Measurements from ENCODE around the gene PADI2.

Gene PADI2

GRCh38 chr1:17027403-17027802 is 91.8 kb downstream of the PADI2 start:
- Histone ChIP-seq H3K27me3 (ENCODE audit: control insufficient read depth, low read length) (no peaks in the 10 kb centered on the region), H3K79me2 (ENCODE audit: control insufficient read depth, low read length) (no peaks in the 10 kb centered on the region), H3F3A (ENCODE audit: control insufficient read depth, insufficient read depth) (no peaks in the 10 kb centered on the region; the same call in 1 of the 2 replicates), H3K4me2 (ENCODE audit: low read length) (no peak overlapping the region), H4K20me1 (ENCODE audit: control insufficient read depth, insufficient read depth, low read depth, low read length) (no peaks in the 10 kb centered on the region), H3K9me3 (ENCODE audit: control insufficient read depth, insufficient read depth, low read length) (no peaks in the 10 kb centered on the region), H3K4me3 (ENCODE audit: low read length) (no peak overlapping the region), H3K27ac (ENCODE audit: low read depth, low read length) (no peak overlapping the region), H3K9me2 (replicated peaks; ENCODE audit: control insufficient read depth, low read length) (no peaks in the 10 kb centered on the region), H3K4me1 (ENCODE audit: control insufficient read depth, low read length) (no peaks in the 10 kb centered on the region), H3K36me3 (ENCODE audit: control insufficient read depth, low read length) (peaks cover 80% of the 10 kb centered on the region)
- no peak for TF ChIP-seq CTCF (IDR thresholded peaks at IDR 0.05; ENCODE audit: low read depth, low read length, poor library complexity, severe bottlenecking)
- TF ChIP-seq EZH2phosphoT487 (IDR thresholded peaks at IDR 0.05; ENCODE audit: borderline replicate concordance, low read length): no peak

GRCh38 chr1:17024721-17025120 is 94.5 kb downstream of the PADI2 start:
- H4K20me1 ChIP-seq (ENCODE audit: control insufficient read depth, insufficient read depth, low read depth, low read length): no peaks in the 10 kb centered on the region
- no peaks in the 10 kb centered on the region for H3K9me2 ChIP-seq (replicated peaks; ENCODE audit: control insufficient read depth, low read length)
- H3K4me2 ChIP-seq (ENCODE audit: low read length): no peak overlapping the region
- H3F3A ChIP-seq (ENCODE audit: control insufficient read depth, insufficient read depth): no peaks in the 10 kb centered on the region
- no peaks in the 10 kb centered on the region for H3K79me2 ChIP-seq (ENCODE audit: control insufficient read depth, low read length)
- H3K36me3 ChIP-seq (ENCODE audit: control insufficient read depth, low read length): peaks cover 88% of the 10 kb centered on the region
- H3K27me3 ChIP-seq (ENCODE audit: control insufficient read depth, low read length): no peaks in the 10 kb centered on the region
- H3K9me3 ChIP-seq (ENCODE audit: control insufficient read depth, insufficient read depth, low read length): no peaks in the 10 kb centered on the region
- TF ChIP-seq EZH2phosphoT487 (IDR thresholded peaks at IDR 0.05; ENCODE audit: borderline replicate concordance, low read length): no peak
- TF ChIP-seq CTCF (IDR thresholded peaks at IDR 0.05; ENCODE audit: low read depth, low read length, poor library complexity, severe bottlenecking): no peak
- no peak overlapping the region for H3K4me3 ChIP-seq (ENCODE audit: low read length)
- H3K4me1 ChIP-seq (ENCODE audit: control insufficient read depth, low read length): no peaks in the 10 kb centered on the region
- no peak overlapping the region for H3K27ac ChIP-seq (ENCODE audit: low read depth, low read length)

- TF ChIP-seq EZH2phosphoT487 (IDR thresholded peaks at IDR 0.05; ENCODE audit: borderline replicate concordance, low read length): no peak
- TF ChIP-seq CTCF (IDR thresholded peaks at IDR 0.05; ENCODE audit: low read depth, low read length, poor library complexity, severe bottlenecking): no peak
- no peak overlapping the region for H3K4me2 ChIP-seq (ENCODE audit: low read length)
- no peaks in the 10 kb centered on the region for H3K4me1 ChIP-seq (ENCODE audit: control insufficient read depth, low read length)
- peaks cover 9% of the 10 kb centered on the region; the same call in 1 of the 2 replicates for H3F3A ChIP-seq (ENCODE audit: control insufficient read depth, insufficient read depth)
- H3K9me3 ChIP-seq (ENCODE audit: control insufficient read depth, insufficient read depth, low read length): no peaks in the 10 kb centered on the region
- H3K27me3 ChIP-seq (ENCODE audit: control insufficient read depth, low read length): no peaks in the 10 kb centered on the region
- H3K27ac ChIP-seq (ENCODE audit: low read depth, low read length): no peak overlapping the region
- no peaks in the 10 kb centered on the region for H3K9me2 ChIP-seq (replicated peaks; ENCODE audit: control insufficient read depth, low read length)
- H4K20me1 ChIP-seq (ENCODE audit: control insufficient read depth, insufficient read depth, low read depth, low read length): no peaks in the 10 kb centered on the region
- no peak overlapping the region for H3K4me3 ChIP-seq (ENCODE audit: low read length)
- H3K79me2 ChIP-seq (ENCODE audit: control insufficient read depth, low read length): no peaks in the 10 kb centered on the region
- peaks cover 90% of the 10 kb centered on the region for H3K36me3 ChIP-seq (ENCODE audit: control insufficient read depth, low read length)
Measured at GRCh38 chr1:17023573-17023972, 95.7 kb downstream of the PADI2 start.
